ENCODE data around the gene CARD11.

DNA sequence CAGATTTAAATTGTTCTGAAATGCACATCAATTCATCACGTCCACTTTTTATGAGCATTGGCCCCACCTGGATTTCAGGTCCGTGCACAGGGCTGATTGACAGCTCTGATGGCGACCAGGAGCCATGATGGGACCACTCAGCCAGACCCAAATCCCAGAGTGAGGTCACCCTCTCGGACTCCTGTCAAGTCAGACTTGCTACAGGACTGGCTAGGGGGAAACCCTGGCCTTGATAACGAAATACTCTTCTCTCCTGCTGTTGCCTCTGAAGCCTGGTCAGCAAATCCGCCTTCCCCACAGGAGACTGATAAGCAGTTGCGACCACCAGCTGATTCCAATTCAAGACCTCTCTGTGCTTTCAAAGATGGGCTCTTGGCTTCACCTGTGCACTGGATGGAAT lies 76.4 kb downstream of the CARD11 start:
- TF ChIP-seq, protein P1, sequence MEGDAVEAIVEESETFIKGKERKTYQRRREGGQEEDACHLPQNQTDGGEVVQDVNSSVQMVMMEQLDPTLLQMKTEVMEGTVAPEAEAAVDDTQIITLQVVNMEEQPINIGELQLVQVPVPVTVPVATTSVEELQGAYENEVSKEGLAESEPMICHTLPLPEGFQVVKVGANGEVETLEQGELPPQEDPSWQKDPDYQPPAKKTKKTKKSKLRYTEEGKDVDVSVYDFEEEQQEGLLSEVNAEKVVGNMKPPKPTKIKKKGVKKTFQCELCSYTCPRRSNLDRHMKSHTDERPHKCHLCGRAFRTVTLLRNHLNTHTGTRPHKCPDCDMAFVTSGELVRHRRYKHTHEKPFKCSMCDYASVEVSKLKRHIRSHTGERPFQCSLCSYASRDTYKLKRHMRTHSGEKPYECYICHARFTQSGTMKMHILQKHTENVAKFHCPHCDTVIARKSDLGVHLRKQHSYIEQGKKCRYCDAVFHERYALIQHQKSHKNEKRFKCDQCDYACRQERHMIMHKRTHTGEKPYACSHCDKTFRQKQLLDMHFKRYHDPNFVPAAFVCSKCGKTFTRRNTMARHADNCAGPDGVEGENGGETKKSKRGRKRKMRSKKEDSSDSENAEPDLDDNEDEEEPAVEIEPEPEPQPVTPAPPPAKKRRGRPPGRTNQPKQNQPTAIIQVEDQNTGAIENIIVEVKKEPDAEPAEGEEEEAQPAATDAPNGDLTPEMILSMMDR (conservative IDR thresholded peaks at IDR 0.05 in 1 of 2, IDR thresholded peaks at IDR 0.05 in 1 of 2; ENCODE audit: low read depth in 1 of 2, low read length in 2 of 2): no peak
- no peak for TF ChIP-seq EZH2 (IDR thresholded peaks at IDR 0.05; ENCODE audit: low read length, missing control alignments)

Measured in fibroblast of lung (primary cell).